GM19240 (cell line): ENCODE results near the gene SORCS2.

Source experiments
- DNase-seq: peaks from one replicate; pipeline ENCODE4 v3.0.0; 2011; ENCODE audit warnings: low spot score; ENCODE audit not compliant: insufficient read length

SORCS2 gene

GRCh38 chr4:7677799-7678301, 485.5 kb downstream of the SORCS2 start:
- DNase-seq = no peak

- no peak for DNase-seq
Measured at GRCh38 chr4:7678318-7678852, 486.0 kb downstream of the SORCS2 start.

GRCh38 chr4:7679406-7680040, 487.2 kb downstream of the SORCS2 start:
- DNase-seq = no peak

- DNase-seq = no peak
Measured at GRCh38 chr4:7680106-7680505, 487.8 kb downstream of the SORCS2 start.

- DNase-seq = no peak
Measured at GRCh38 chr4:7680731-7681130, 488.4 kb downstream of the SORCS2 start.

GRCh38 chr4:7683126-7683703, 490.9 kb downstream of the SORCS2 start:
- DNase-seq = no peak

- DNase-seq = no peak
Measured at GRCh38 chr4:7684294-7684693, 492.0 kb downstream of the SORCS2 start.

- DNase-seq = no peak
Measured at GRCh38 chr4:7686070-7686870, 493.9 kb downstream of the SORCS2 start.

GRCh38 chr4:7687006-7687405, 494.7 kb downstream of the SORCS2 start:
- DNase-seq = no peak

GRCh38 chr4:7687796-7688195, 495.5 kb downstream of the SORCS2 start:
- no peak for DNase-seq

- DNase-seq = no peak
Measured at GRCh38 chr4:7689773-7690693, 497.7 kb downstream of the SORCS2 start.

- no peak for DNase-seq
Measured at GRCh38 chr4:7691061-7691460, 498.7 kb downstream of the SORCS2 start.

GRCh38 chr4:7691982-7692381, 499.6 kb downstream of the SORCS2 start:
- DNase-seq = no peak

- DNase-seq = no peak
Measured at GRCh38 chr4:7692451-7693236, 500.3 kb downstream of the SORCS2 start.

- no peak for DNase-seq
Measured at GRCh38 chr4:7693237-7693608, 500.9 kb downstream of the SORCS2 start.

- DNase-seq = no peak
Measured at GRCh38 chr4:7693711-7694110, 501.4 kb downstream of the SORCS2 start.

GRCh38 chr4:7694324-7694723, 502.0 kb downstream of the SORCS2 start:
- DNase-seq = no peak

GRCh38 chr4:7697343-7697742, 505.0 kb downstream of the SORCS2 start:
- no peak for DNase-seq

GRCh38 chr4:7697821-7698220, 505.5 kb downstream of the SORCS2 start:
- no peak for DNase-seq

- no peak for DNase-seq
Measured at GRCh38 chr4:7698584-7698983, 506.2 kb downstream of the SORCS2 start.
